ENCODE measurements around the gene PROCA1. TPM values are rescaled to one million over a fixed set of nuclear protein-coding genes. Genes with fewer than 3 reads are reported as not detected.

Gene PROCA1
- polyA plus RNA-seq, 3 donors, result 0.31 to 8.9 (median 0.78) TPM

DNA sequence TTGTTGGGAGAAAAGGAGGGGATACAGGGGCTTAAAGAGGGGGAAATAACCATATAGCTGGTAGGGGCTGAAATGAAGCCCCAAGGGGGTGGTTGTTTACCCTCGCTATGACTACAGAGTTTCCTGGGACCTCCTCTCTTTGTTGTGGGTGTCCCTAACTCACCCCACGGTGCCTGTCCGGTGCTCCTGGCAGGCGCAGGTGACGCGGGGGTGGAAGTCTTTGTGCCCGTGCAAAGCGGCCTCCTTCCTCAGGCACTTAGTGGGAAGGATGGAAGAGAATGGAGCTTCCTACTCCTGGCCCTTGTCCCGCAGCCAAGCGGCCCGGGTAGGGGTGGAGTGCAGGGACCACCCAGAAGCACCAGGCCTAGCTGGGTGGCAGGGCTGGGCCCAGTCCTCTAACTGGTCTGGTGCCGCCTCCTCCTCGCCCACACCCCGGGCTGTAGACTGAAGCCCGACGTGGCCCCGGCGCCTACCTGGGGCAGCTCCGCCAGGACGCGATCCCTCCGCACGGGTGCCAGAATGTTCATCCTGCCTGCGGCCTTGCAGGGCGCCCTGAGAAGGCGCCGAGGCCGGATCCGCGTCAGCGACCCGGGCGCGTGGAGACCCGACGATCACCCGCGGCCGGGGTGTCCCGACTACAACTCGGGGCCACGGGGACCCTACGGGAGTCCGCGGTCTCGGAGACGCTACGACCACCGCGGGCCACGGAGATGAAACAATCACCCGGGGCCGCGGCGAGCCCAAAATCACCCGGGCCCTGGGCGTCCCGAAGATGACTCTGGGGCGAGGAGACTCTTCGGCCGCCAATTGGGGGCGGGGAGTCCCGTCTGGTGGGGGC, 5.3 kb upstream of the PROCA1 start:
- Histone ChIP-seq H4K20me1 (ENCODE audit: insufficient read depth, low read length) (peaks cover 21% of the 10 kb centered on the region), H3K4me2 (replicated peaks; ENCODE audit: extremely low read depth, low read length, poor library complexity, severe bottlenecking) (peak overlapping the region; percentile 94), H3K27ac (ENCODE audit: low read depth in 1 of 2, low read length in 2 of 2) (peak overlapping the region in 1 of 2 donors; percentile 61), H3K4me3 (replicated peaks in 1 of 3; ENCODE audit: low read depth in 2 of 3, low read length in 3 of 3) (peak overlapping the region; percentile 50 to 78 (median 55)), H3K9ac (ENCODE audit: insufficient read depth, low read length, poor library complexity, severe bottlenecking) (peak overlapping the region; percentile 70), H3K36me3 (replicated peaks in 1 of 2; ENCODE audit: control insufficient read depth in 1 of 2, insufficient read depth in 2 of 2, low read length in 2 of 2) (peaks cover 11 to 33% of the 10 kb centered on the region in 2 donors), H3K27me3 (ENCODE audit: control insufficient read depth in 2 of 2, insufficient read depth in 2 of 2, low read length in 2 of 2) (no peaks in the 10 kb centered on the region), H2AFZ (ENCODE audit: insufficient read depth, low read depth, low read length, poor library complexity, severe bottlenecking) (peak overlapping the region; percentile 82), H3K79me2 (ENCODE audit: insufficient read depth, low read length) (peaks cover 30% of the 10 kb centered on the region), H3K9me3 (replicated peaks in 1 of 2; ENCODE audit: control insufficient read depth in 1 of 2, insufficient read depth in 1 of 2, low read length in 2 of 2) (no peaks in the 10 kb centered on the region), H3K4me1 (ENCODE audit: control insufficient read depth in 1 of 2, insufficient read depth in 2 of 2, low read length in 2 of 2) (peaks cover 52 to 64% of the 10 kb centered on the region in 2 donors)
- peaks cover 40% of the 10 kb centered on the region for H3K4me1 Mint-ChIP-seq
- WGBS (ENCODE audit: insufficient coverage), result 10% methylated on average over 55 of the region's 63 CpGs
- H3K36me3 Mint-ChIP-seq, result peaks cover 22 to 38% of the 10 kb centered on the region in 2 donors
- TF ChIP-seq, protein P1, sequence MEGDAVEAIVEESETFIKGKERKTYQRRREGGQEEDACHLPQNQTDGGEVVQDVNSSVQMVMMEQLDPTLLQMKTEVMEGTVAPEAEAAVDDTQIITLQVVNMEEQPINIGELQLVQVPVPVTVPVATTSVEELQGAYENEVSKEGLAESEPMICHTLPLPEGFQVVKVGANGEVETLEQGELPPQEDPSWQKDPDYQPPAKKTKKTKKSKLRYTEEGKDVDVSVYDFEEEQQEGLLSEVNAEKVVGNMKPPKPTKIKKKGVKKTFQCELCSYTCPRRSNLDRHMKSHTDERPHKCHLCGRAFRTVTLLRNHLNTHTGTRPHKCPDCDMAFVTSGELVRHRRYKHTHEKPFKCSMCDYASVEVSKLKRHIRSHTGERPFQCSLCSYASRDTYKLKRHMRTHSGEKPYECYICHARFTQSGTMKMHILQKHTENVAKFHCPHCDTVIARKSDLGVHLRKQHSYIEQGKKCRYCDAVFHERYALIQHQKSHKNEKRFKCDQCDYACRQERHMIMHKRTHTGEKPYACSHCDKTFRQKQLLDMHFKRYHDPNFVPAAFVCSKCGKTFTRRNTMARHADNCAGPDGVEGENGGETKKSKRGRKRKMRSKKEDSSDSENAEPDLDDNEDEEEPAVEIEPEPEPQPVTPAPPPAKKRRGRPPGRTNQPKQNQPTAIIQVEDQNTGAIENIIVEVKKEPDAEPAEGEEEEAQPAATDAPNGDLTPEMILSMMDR (IDR thresholded peaks at IDR 0.05), result no peak
- H3K27ac Mint-ChIP-seq, result peak overlapping the region in 4 of 7 donors; percentile 68 to 83 (median 78)
- no peaks in the 10 kb centered on the region for H3K9me3 Mint-ChIP-seq
- intact Hi-C loops (cut with micrococcal nuclease), result loop anchor here (5.0 to 10.0 kb wide), 4 partner anchors 55 to 180 kb away; partner anchors contain the start of genes BLTP2 (in 2 of the 2), FLOT2 (in 1 of the 2), SDF2 (in 1 of the 2) and SUPT6H (in 1 of the 2)
- no peak for DNase-seq
- H3K27me3 Mint-ChIP-seq (ENCODE audit: low read depth in 3 of 3), result peaks cover 0 to 5% (median 2%) of the 10 kb centered on the region in 3 donors
- H3K4me3 Mint-ChIP-seq, result peak overlapping the region; percentile 93 to 94

GRCh38 chr17:28715217-28715616, 3.5 kb upstream of the PROCA1 start:
- TF ChIP-seq, protein P1 (IDR thresholded peaks at IDR 0.05), result no peak
- Histone ChIP-seq H3K4me2 (replicated peaks; ENCODE audit: extremely low read depth, low read length, poor library complexity, severe bottlenecking) (no peak overlapping the region), H4K20me1 (ENCODE audit: insufficient read depth, low read length) (peaks cover 3% of the 10 kb centered on the region), H3K27ac (ENCODE audit: low read depth in 1 of 2, low read length in 2 of 2) (no peak overlapping the region), H3K4me3 (replicated peaks in 1 of 3; ENCODE audit: low read depth in 2 of 3, low read length in 3 of 3) (no peak overlapping the region), H3K36me3 (replicated peaks in 1 of 2; ENCODE audit: control insufficient read depth in 1 of 2, insufficient read depth in 2 of 2, low read length in 2 of 2) (peaks cover 3 to 21% of the 10 kb centered on the region in 2 donors), H3K4me1 (ENCODE audit: control insufficient read depth in 1 of 2, insufficient read depth in 2 of 2, low read length in 2 of 2) (peaks cover 44 to 57% of the 10 kb centered on the region in 2 donors), H3K9me3 (replicated peaks in 1 of 2; ENCODE audit: control insufficient read depth in 1 of 2, insufficient read depth in 1 of 2, low read length in 2 of 2) (no peaks in the 10 kb centered on the region), H2AFZ (ENCODE audit: insufficient read depth, low read depth, low read length, poor library complexity, severe bottlenecking) (no peak overlapping the region), H3K9ac (ENCODE audit: insufficient read depth, low read length, poor library complexity, severe bottlenecking) (no peak overlapping the region), H3K27me3 (ENCODE audit: control insufficient read depth in 2 of 2, insufficient read depth in 2 of 2, low read length in 2 of 2) (no peaks in the 10 kb centered on the region), H3K79me2 (ENCODE audit: insufficient read depth, low read length) (peaks cover 12% of the 10 kb centered on the region)
- H3K27ac Mint-ChIP-seq, result no peak overlapping the region
- no peaks in the 10 kb centered on the region for H3K9me3 Mint-ChIP-seq
- peaks cover 35% of the 10 kb centered on the region for H3K4me1 Mint-ChIP-seq
- peaks cover 16 to 24% of the 10 kb centered on the region in 2 donors for H3K36me3 Mint-ChIP-seq
- WGBS (ENCODE audit: insufficient coverage), result no CpG with 5 or more reads among the region's 2 CpGs
- no peak overlapping the region for H3K4me3 Mint-ChIP-seq
- DNase-seq, result no peak
- intact Hi-C loops (cut with micrococcal nuclease), result loop anchor here (5.0 to 10.0 kb wide), 4 partner anchors 53 to 182 kb away; partner anchors contain the start of genes BLTP2 (in 2 of the 2), FLOT2 (in 1 of the 2), SDF2 (in 1 of the 2) and SUPT6H (in 1 of the 2)
- peaks cover 1 to 9% (median 2%) of the 10 kb centered on the region in 3 donors for H3K27me3 Mint-ChIP-seq (ENCODE audit: low read depth in 3 of 3)

Measured in CD14-positive monocyte (primary cell).